Caki2 (cell line): Measurements from ENCODE around the gene TLL2. TPM values are rescaled to one million over a fixed set of nuclear protein-coding genes. Genes with fewer than 3 reads are reported as not detected.

Experiments
- DNase-seq: peaks from one replicate; pipeline ENCODE4 v3.0.0-alpha.2; 2015; ENCODE audit warnings: low read depth
- in situ Hi-C: cut with HindIII; loops from 2 replicates; pipeline ENCODE4 v1.10.0; 2016; ENCODE audit warnings: low sequenced_read_pairs, low pct_unique_long_range_greater_than_20kb, mixed read lengths
- total RNA-seq: library from RNA; depleted of rRNA; stranded (reverse); fragments of >200 nt; shearing (Covaris generic); gene quantifications from 2 replicates; pipeline ENCODE4 v1.2.3, GENCODE V29; 2014; ENCODE audit warnings: low replicate concordance

Gene TLL2
- total RNA-seq, 1 experiment from 2014 or later = 3.8 TPM

DNA sequence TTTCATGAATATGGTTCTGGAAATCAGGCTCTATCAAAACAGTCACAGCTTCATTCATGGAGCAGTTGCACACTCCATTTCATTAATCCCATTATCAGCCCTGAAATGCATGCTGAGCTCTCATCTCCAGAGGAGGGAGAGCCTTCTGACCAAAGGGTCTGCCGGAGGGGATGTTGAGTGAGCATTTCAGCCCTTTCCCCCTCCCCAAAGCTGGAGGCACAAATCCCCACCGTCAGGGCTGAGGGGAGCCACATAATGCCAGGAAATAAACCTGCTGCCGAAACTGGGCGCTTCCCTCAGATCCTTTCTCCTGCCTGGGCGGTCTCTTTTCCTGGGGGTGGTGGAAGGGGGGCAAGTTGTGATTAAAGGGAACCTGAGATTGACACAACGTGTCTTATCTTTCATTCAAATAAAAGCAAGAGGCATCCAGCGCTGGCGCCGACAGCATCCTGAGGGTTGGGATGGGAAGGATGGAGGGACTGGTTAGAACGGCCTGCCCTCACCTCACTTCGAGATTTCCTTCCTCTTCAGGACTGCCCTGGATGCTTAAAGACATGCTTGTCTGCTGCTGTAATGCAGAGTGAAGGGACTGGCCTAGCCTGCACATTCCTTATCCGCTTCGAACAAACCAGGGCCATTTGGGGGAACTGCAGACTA, 71.6 kb downstream of the TLL2 start:
- in situ Hi-C loops = no loop called here
- no peak for DNase-seq

GRCh38 chr10:96441322-96441885, 72.3 kb downstream of the TLL2 start:
- DNase-seq = no peak
- in situ Hi-C loops = no loop called here

DNA sequence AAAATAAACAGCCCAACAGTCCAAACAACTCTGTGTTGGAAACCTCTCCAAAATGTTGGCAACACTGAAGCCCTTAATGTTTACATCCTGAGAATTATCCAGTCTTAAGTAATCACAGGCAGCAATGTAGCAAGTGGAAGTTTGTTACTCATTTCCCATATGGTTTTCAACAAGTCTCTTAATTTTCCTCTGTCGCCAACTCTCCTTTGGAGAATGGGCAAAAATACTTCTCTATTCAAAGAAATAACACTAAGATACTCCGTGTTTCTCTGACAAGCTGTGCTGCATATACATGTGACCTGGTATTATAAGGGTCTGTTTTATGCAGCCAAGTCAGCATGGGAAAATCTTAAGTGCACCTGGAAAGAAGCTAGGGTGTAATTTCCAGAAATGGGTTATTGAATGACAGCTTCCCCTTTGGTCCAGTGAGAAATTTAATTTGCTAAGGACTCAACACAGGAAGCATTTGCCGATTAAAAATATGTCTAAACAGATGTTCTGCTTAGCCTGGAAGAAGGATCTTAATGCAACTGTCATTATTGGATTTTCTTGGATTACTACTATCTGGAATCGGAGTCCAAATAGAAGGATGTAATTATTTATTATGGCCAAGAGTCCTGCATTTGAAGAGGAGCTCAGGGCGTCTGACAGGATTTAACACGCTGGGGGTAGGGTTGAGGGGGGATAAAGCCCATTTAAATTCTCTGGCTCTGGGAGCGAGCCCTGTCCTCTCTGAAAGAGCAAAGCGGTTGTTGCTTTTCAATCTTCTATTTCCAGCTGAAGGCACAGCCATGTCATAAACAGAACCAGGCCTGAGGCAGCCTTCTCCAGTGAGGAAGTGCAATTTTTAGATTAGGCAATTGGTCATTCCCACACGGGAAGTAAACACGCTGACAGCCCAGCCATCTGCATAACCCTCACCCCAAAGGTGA, 73.1 kb downstream of the TLL2 start:
- in situ Hi-C loops = no loop called here
- DNase-seq = no peak

DNA sequence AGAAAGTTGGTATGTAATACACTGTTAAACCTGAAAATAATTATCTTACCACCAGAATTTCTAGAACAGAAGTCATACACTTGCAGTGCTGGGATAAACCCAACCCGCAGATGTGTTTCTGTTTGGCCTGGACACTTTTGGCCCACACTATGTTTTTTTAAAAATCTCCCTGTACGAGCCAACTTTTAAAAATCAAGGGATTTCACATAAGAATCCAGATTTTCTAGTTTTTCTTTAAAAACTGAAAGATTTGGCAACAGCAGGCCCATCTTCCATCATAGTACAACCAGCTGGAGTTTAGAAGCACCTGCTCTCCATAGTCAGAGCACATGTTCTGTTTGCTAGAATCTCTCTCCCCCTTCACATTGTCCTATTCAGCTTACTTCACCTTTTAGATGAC, 74.0 kb downstream of the TLL2 start:
- no peak for DNase-seq
- in situ Hi-C loops = no loop called here

- in situ Hi-C loops = no loop called here
- no peak for DNase-seq
Observed at GRCh38 chr10:96436035-96436434, 77.7 kb downstream of the TLL2 start.

DNA sequence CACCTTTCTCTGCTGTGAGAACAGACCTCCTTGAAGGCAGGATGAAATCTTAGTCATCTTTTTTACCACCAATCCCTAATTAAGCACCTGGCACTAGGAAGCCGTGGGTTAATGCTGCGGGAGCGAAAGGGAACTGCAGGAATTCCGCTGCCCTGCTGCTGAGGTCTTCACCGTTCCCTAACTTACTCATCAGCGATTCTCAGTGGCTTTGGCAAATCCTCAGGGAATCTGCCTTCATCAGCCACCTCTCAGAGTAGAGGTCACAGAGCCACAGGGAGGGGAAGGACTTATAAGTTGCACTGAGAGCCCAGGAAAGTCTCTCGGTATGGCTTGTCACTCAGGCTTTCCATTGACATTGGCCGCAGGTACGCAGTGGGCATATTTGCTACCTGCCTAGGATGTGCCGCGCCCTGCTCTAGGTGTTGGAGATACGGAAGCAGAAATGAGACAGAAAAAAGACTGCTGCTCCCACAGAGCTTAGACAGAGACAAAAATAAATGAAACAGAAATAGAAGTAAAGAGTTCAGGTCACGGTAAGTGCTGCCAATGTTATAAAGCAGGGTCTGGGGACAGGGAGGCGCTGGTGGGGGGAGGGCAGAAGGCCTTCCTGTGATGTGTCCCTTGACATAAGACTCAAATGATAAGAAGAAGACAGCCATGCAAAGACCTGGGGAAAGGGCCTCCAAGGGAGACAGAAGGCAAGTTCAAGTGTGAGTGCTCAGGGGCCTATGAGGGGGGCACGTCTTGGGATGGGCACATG, 82.3 kb downstream of the TLL2 start:
- DNase-seq = no peak
- in situ Hi-C loops = no loop called here

GRCh38 chr10:96427291-96427690, 86.4 kb downstream of the TLL2 start:
- in situ Hi-C loops = no loop called here
- DNase-seq = no peak

GRCh38 chr10:96422525-96422924, 91.2 kb downstream of the TLL2 start:
- DNase-seq = no peak

GRCh38 chr10:96421995-96422394, 91.7 kb downstream of the TLL2 start:
- no peak for DNase-seq
- in situ Hi-C loops = no loop called here

More at GRCh38 chr10:96422525-96422924, 91.2 kb downstream of the TLL2 start:
- in situ Hi-C loops = no loop called here

GRCh38 chr10:96420228-96421009, 93.3 kb downstream of the TLL2 start:
- in situ Hi-C loops = no loop called here
- DNase-seq = no peak

GRCh38 chr10:96419351-96419750, 94.4 kb downstream of the TLL2 start:
- no peak for DNase-seq
- in situ Hi-C loops = no loop called here

DNA sequence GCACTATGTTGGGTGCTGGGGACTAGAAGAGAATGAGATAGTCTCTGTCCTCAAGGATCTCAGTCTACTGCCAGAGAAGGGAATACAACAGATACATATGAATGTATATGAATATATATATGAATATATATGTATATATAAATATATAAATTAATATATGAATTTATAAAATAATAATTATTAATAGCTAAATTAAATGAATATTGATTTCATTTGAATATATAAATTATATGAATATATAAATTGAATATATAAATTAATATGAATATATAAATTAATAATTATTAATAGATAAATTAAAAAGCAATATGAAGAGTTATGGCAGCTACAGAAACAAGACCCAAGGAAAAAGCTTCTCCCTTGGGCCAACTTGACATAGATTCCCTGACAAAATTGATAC, 95.1 kb downstream of the TLL2 start:
- DNase-seq = no peak
- in situ Hi-C loops = no loop called here

- in situ Hi-C loops = no loop called here
- peak; percentile 61 for DNase-seq
Observed at GRCh38 chr10:96417441-96417840, 96.3 kb downstream of the TLL2 start.

DNA sequence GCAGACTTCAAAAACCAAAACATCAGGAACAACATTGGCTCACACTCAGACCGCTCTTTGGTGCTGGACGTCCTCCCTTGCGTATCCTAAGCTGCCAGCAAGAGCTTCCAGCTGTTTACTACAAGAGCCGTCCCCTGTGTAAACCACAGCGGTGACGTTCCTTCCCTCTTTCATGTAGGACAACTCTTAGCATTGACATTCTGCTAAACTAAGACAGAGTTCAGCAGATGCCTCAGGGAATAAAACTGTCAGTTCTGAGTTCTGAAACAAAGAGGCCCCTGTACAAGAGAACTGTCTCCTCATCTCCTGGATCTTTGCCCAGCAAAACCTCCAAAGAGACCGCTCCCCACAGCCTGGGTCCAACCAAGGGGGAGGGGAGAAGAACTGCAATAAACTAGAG, 97.1 kb downstream of the TLL2 start:
- in situ Hi-C loops = no loop called here
- DNase-seq = no peak

DNA sequence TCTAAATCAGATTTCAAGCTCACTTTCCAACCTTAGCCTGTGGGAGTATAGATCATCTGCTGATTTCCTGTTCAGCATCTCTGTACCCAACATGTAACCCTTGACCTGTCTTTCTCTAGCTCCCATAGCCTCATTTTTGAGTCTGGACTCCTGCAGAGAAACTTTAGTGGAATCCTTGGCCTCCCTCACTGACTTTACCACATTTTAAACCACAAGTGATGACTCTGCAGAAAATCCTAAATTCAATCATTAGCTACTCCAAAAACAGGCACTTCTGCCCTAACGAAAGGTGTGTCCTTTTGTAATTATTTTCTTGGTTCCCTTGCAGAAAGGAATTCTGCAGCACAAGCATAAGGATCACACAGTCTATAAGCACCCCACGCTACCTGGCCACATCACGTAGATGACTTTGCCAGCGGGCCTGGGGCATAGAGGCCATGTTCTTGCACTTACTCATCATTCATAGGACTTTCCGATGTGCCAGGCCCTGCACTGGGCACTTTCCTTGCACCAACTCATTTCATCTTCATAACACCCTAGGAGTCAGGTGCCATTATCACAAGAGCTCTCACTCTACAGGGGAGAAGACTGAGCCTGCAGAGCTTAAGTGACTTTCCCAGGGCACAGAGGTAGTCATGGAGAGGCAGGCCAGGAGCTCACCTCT, 97.7 kb downstream of the TLL2 start:
- in situ Hi-C loops = no loop called here
- peak; percentile 62 for DNase-seq

DNA sequence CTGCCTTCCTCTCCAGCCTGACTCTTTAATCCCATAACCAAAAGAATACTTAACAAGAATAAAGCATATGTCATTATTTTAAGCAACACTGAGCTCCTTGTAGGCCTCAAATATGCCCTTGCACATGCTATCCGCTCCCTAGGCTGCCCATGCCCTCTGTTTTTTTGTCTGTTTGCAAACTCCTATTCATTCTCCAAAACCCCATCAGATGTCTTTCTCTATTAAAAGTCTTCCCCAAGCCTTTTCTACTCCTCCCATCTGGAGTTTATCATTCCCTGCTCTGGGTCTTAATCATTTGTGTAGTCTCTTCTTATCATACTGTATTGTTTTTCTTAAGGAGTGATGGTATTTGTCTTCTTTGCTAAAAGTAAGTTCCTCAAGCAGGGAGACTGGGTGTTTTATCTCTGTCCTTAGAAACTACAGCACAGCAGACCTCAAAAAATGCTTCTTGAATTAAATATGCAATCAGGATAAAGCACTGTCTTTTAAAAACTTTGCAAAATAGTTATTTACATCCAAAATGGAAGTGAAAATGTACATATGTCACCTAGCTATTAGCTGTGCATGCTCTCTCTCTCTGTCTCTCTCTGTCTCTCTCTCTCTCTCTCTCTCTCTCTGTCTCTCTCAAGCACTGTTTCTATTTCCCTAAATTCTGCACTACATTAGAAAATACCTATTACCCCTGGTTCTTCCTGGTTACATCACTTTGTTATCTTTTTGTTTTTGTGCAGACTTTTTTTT, 98.4 kb downstream of the TLL2 start:
- in situ Hi-C loops = no loop called here
- DNase-seq = no peak

DNA sequence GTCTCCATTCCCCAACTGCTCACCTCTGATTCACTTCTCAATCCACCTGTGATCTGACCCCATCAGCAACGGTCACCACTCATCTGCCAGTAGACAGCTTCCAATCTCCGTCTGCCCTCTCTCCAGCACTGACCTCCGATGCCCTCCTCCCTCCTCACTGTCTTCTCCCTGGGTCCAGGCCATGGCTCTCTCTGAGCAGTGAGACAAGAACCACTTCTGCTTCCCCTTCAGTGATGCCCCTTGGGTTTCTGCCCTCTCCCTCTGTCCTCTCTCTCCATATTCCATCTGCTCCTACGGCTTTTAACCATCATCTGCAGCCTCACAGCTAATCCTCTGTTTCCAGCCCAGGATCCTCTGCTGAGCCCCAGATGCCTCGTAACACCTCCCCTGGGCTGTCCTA, 99.4 kb downstream of the TLL2 start:
- DNase-seq = no peak
- in situ Hi-C loops = no loop called here
